GM23338 (cell line): Measurements from ENCODE around the gene NME3. TPM values are rescaled to one million over a fixed set of nuclear protein-coding genes. Genes with fewer than 3 reads are reported as not detected.
A peak's percentile ranks its signal among the peaks of the same experiment; 100 is the strongest.

Source experiments
- ATAC-seq: fragments of 200-7000 bp; cut with Tn5 transposase; 3 replicates; pipeline ENCODE4 v1.9.1; 2020
- DNase-seq: peaks from one replicate; pipeline ENCODE4 v3.0.0-alpha.2; 2015; ENCODE audit warnings: low spot score
- H2AFZ ChIP-seq: fragments of 200-600 bp; sonication (generic); 2 replicates; pipeline ENCODE4 v1.8.0; 2016; ENCODE audit warnings: antibody characterized with exemption, mild to moderate bottlenecking, moderate library complexity
- H3F3A ChIP-seq: fragments of 200-600 bp; sonication (generic); replicated peaks from 2 replicates; pipeline ENCODE4 v1.8.0; 2017; ENCODE audit warnings: antibody characterized with exemption, mixed run types, low read depth
- H3K27ac ChIP-seq: fragments of 200-600 bp; sonication (generic); 2 replicates; pipeline ENCODE4 v1.6.1; 2016; ENCODE audit warnings: low read depth
- H3K27me3 ChIP-seq: fragments of 200-600 bp; sonication (generic); 2 replicates; pipeline ENCODE4 v1.8.0; 2016; ENCODE audit warnings: mild to moderate bottlenecking, mixed run types, moderate library complexity; ENCODE audit not compliant: insufficient read depth
- H3K36me3 ChIP-seq: fragments of 200-600 bp; sonication (generic); 2 replicates; pipeline ENCODE4 v1.8.0; 2016; ENCODE audit warnings: mild to moderate bottlenecking; ENCODE audit not compliant: insufficient read depth
- H3K4me1 ChIP-seq: fragments of 200-600 bp; sonication (generic); 2 replicates; pipeline ENCODE4 v1.8.0; 2016; ENCODE audit warnings: mild to moderate bottlenecking, moderate library complexity; ENCODE audit not compliant: insufficient read depth
- H3K4me2 ChIP-seq: fragments of 200-600 bp; sonication (generic); 2 replicates; pipeline ENCODE4 v1.7.1; 2017; ENCODE audit warnings: mixed run types
- H3K4me3 ChIP-seq: fragments of 200-600 bp; sonication (generic); 2 replicates; pipeline ENCODE4 v1.6.1; 2016; ENCODE audit warnings: mixed run types
- H3K79me2 ChIP-seq: fragments of 200-600 bp; sonication (generic); replicated peaks from 2 replicates; pipeline ENCODE4 v1.8.0; 2017; ENCODE audit warnings: mild to moderate bottlenecking; ENCODE audit not compliant: insufficient read depth
- H3K9me2 ChIP-seq: fragments of 200-600 bp; sonication (generic); 2 replicates; pipeline ENCODE4 v1.8.0; 2017; ENCODE audit not compliant: insufficient read depth
- H4K20me1 ChIP-seq: fragments of 200-600 bp; sonication (generic); replicated peaks from 2 replicates; pipeline ENCODE4 v1.8.0; 2017; ENCODE audit warnings: mild to moderate bottlenecking; ENCODE audit not compliant: insufficient read depth
- H3K27ac Mint-ChIP-seq: 2 replicates; pipeline ENCODE4 v1.8.0; 2020; ENCODE audit warnings: inconsistent platforms, mild to moderate bottlenecking, moderate library complexity, mixed read lengths
- H3K27me3 Mint-ChIP-seq: 3 replicates; pipeline ENCODE4 v1.8.0; 2022; ENCODE audit warnings: low read depth, mild to moderate bottlenecking, moderate library complexity, mixed read lengths, inconsistent platforms; ENCODE audit not compliant: insufficient read depth, poor library complexity
- H3K36me3 Mint-ChIP-seq: 3 replicates; pipeline ENCODE4 v1.8.0; 2021; ENCODE audit warnings: low read depth, mild to moderate bottlenecking, inconsistent platforms, moderate library complexity, mixed read lengths
- H3K4me1 Mint-ChIP-seq: 3 replicates; pipeline ENCODE4 v1.8.0; 2020; ENCODE audit warnings: mild to moderate bottlenecking, inconsistent platforms, mixed read lengths
- H3K4me3 Mint-ChIP-seq: 3 replicates; pipeline ENCODE4 v1.8.0; 2021; ENCODE audit warnings: moderate library complexity, mild to moderate bottlenecking, inconsistent platforms, mixed read lengths
- H3K9me3 Mint-ChIP-seq: 3 replicates; pipeline ENCODE4 v1.8.0; 2020; ENCODE audit warnings: moderate library complexity, mild to moderate bottlenecking, inconsistent platforms, mixed read lengths
- CTCF ChIP-seq, 2 experiments: fragments of 200-600 bp in 1 of 2; sonication (generic) in 1 of 2; conservative IDR thresholded peaks; 2 replicates each; pipeline versions ENCODE4 v1.5.1 to v1.6.1; 2016 to 2017; ENCODE audit warnings: antibody characterized with exemption in 2 of 2, low read depth in 2 of 2, mild to moderate bottlenecking in 2 of 2, moderate library complexity in 1 of 2
- ETS1 ChIP-seq: IDR thresholded peaks from 2 replicates; pipeline ENCODE4 v1.6.1; 2016; ENCODE audit warnings: antibody characterized with exemption
- EZH2 ChIP-seq: fragments of 200-600 bp; sonication (generic); IDR thresholded peaks from one replicate; pipeline ENCODE4 v1.8.0; 2017; ENCODE audit warnings: antibody characterized with exemption, mild to moderate bottlenecking, low read depth; ENCODE audit not compliant: unreplicated experiment
- EZH2phosphoT487 ChIP-seq: fragments of 200-600 bp; sonication (generic); IDR thresholded peaks from one replicate; pipeline ENCODE4 v1.8.1; 2018; ENCODE audit warnings: antibody characterized with exemption; ENCODE audit not compliant: unreplicated experiment
- JUNB ChIP-seq: IDR thresholded peaks from one replicate; pipeline ENCODE4 v1.6.1; 2016; ENCODE audit warnings: antibody characterized with exemption; ENCODE audit not compliant: unreplicated experiment
- POLR2AphosphoS5 ChIP-seq: IDR thresholded peaks from 2 replicates; pipeline ENCODE4 v1.6.1; 2016; ENCODE audit warnings: antibody characterized with exemption, low read depth
- REST ChIP-seq: IDR thresholded peaks from one replicate; pipeline ENCODE4 v1.6.1; 2018; ENCODE audit warnings: antibody characterized with exemption; ENCODE audit not compliant: unreplicated experiment
- ZNF331 ChIP-seq: fragments of 250-450 bp; sonication (Bioruptor Pico); IDR thresholded peaks from 2 replicates; pipeline ENCODE4 v1.5.0; 2020; ENCODE audit warnings: low read depth, mild to moderate bottlenecking, moderate library complexity
- polyA plus RNA-seq: library from polyadenylated mRNA; unstranded; fragments of >200 nt; fragmentation: Nextera tagmentation; extraction: Ambion mirVana; gene quantifications from 2 replicates; pipeline ENCODE4 v1.2.1, GENCODE V29; 2016
- total RNA-seq: library from RNA; depleted of rRNA; stranded (reverse); fragments of >200 nt; shearing (Covaris generic); gene quantifications from 2 replicates; pipeline ENCODE4 v1.2.3, GENCODE V29; 2014

Gene NME3
- total and polyA plus RNA-seq, 2 experiments from 2014 or later: 95.3 to 130 TPM

GRCh38 chr16:1724491-1724890 lies 46.9 kb downstream of the NME3 start:
- Histone ChIP-seq H3K79me2 (no peaks in the 10 kb centered on the region), H3K27me3 (no peaks in the 10 kb centered on the region), H3K4me2 (no peak overlapping the region), H3K9me2 (no peaks in the 10 kb centered on the region), H3K4me1 (no peaks in the 10 kb centered on the region), H2AFZ (no peak overlapping the region), H3K4me3 (no peak overlapping the region), H3F3A (no peaks in the 10 kb centered on the region), H4K20me1 (peaks cover 3% of the 10 kb centered on the region; the same call in 1 of the 2 replicates), H3K36me3 (no peaks in the 10 kb centered on the region; the same call in 1 of the 2 replicates), H3K27ac (no peak overlapping the region)
- TF ChIP-seq EZH2phosphoT487: no peak
- Mint-ChIP-seq H3K9me3 (no peaks in the 10 kb centered on the region), H3K4me1 (no peaks in the 10 kb centered on the region; the same call in 2 of the 3 replicates), H3K36me3 (peaks cover 11% of the 10 kb centered on the region; the same call in 2 of the 3 replicates), H3K27ac (no peak overlapping the region), H3K27me3 (peaks cover 2% of the 10 kb centered on the region), H3K4me3 (no peak overlapping the region)
- ATAC-seq: no peak
- no peak for DNase-seq

- peaks cover 3% of the 10 kb centered on the region; the same call in 1 of the 2 replicates for H4K20me1 ChIP-seq
These were observed 47.7 kb downstream of the NME3 start for GRCh38 chr16:1723450-1724147.

More at GRCh38 chr16:1723450-1724147, 47.7 kb downstream of the NME3 start:
- no peaks in the 10 kb centered on the region for H3K27me3 ChIP-seq
- peaks cover 2% of the 10 kb centered on the region for H3K27me3 Mint-ChIP-seq
- no peaks in the 10 kb centered on the region for H3F3A ChIP-seq
- H3K4me1 Mint-ChIP-seq: peaks cover 2% of the 10 kb centered on the region; the same call in 1 of the 3 replicates
- H3K27ac Mint-ChIP-seq: no peak overlapping the region
- no peaks in the 10 kb centered on the region for H3K9me2 ChIP-seq
- no peaks in the 10 kb centered on the region for H3K79me2 ChIP-seq
- no peak overlapping the region for H2AFZ ChIP-seq
- DNase-seq: peak; percentile 67
- H3K27ac ChIP-seq: peak overlapping the region; percentile 29; the same call in 1 of the 2 replicates
- no peak for TF ChIP-seq POLR2AphosphoS5
- TF ChIP-seq EZH2: no peak
- peak; percentile 55 to 87 for TF ChIP-seq CTCF (conservative IDR thresholded peaks at IDR 0.05; ENCODE audit: low read depth in 2 of 2)
- TF ChIP-seq JUNB: no peak
- TF ChIP-seq ZNF331 (CRISPR knock-in tag): no peak
- no peak for TF ChIP-seq REST
- TF ChIP-seq ETS1: no peak
- no peaks in the 10 kb centered on the region; the same call in 1 of the 2 replicates for H3K36me3 ChIP-seq
- no peak overlapping the region for H3K4me3 ChIP-seq
- H3K36me3 Mint-ChIP-seq: peaks cover 8% of the 10 kb centered on the region; the same call in 2 of the 3 replicates
- ATAC-seq: peak; percentile 88
- no peaks in the 10 kb centered on the region for H3K4me1 ChIP-seq
- no peak overlapping the region for H3K4me2 ChIP-seq
- no peak overlapping the region for H3K4me3 Mint-ChIP-seq
- H3K9me3 Mint-ChIP-seq: no peaks in the 10 kb centered on the region
